Natural killer cell treated with Interleukin-12 subunit alpha and Interleukin-12 subunit beta and Interleukin-15 and Interleukin-18, amount 100 ng/mL, for 72 hours (primary cell): ENCODE measurements around the gene EGFLAM. TPM values are rescaled to one million over a fixed set of nuclear protein-coding genes. Genes with fewer than 3 reads are reported as not detected.

Experiments used
- ATAC-seq, 2 donors: fragments of 150-1000 bp; cut with Tn5 transposase in 1 of 2; sonication (Bioruptor Pico), chemical (Tn5 transposase) in 1 of 2; 2 replicates each; pipeline ENCODE4 v1.10.0; 2021
- DNase-seq: peaks from one replicate; pipeline ENCODE4 v3.0.0; 2022; ENCODE audit warnings: low spot score
- H3K27ac Mint-ChIP-seq, 2 donors: 1 replicate in 1 of 2; 2 replicates in 1 of 2; pipeline ENCODE4 v1.8.0; 2022; ENCODE audit warnings: mixed read lengths in 2 of 2, mild to moderate bottlenecking in 1 of 2, moderate library complexity in 1 of 2
- H3K27me3 Mint-ChIP-seq, 2 donors: 1 replicate in 1 of 2; 2 replicates in 1 of 2; pipeline ENCODE4 v1.8.0; 2022; ENCODE audit warnings: mixed read lengths in 2 of 2
- H3K36me3 Mint-ChIP-seq: one replicate; pipeline ENCODE4 v1.8.0; 2022; ENCODE audit warnings: mixed read lengths
- H3K4me1 Mint-ChIP-seq, 2 donors: 1 replicate in 1 of 2; 2 replicates in 1 of 2; pipeline ENCODE4 v1.8.0; 2022; ENCODE audit warnings: low read depth in 2 of 2, mixed read lengths in 2 of 2, mild to moderate bottlenecking in 1 of 2
- H3K4me3 Mint-ChIP-seq: one replicate; pipeline ENCODE4 v1.8.0; 2022; ENCODE audit warnings: mixed read lengths
- H3K9me3 Mint-ChIP-seq: 2 replicates; pipeline ENCODE4 v1.8.0; 2022; ENCODE audit warnings: mixed read lengths
- total RNA-seq, 2 donors: library from RNA; stranded (reverse); gene quantifications; one replicate each; pipeline ENCODE4 v1.2.3, GENCODE V29; 2022

The EGFLAM gene
- total RNA-seq, 2 donors from 2014 or later = not detected

DNA sequence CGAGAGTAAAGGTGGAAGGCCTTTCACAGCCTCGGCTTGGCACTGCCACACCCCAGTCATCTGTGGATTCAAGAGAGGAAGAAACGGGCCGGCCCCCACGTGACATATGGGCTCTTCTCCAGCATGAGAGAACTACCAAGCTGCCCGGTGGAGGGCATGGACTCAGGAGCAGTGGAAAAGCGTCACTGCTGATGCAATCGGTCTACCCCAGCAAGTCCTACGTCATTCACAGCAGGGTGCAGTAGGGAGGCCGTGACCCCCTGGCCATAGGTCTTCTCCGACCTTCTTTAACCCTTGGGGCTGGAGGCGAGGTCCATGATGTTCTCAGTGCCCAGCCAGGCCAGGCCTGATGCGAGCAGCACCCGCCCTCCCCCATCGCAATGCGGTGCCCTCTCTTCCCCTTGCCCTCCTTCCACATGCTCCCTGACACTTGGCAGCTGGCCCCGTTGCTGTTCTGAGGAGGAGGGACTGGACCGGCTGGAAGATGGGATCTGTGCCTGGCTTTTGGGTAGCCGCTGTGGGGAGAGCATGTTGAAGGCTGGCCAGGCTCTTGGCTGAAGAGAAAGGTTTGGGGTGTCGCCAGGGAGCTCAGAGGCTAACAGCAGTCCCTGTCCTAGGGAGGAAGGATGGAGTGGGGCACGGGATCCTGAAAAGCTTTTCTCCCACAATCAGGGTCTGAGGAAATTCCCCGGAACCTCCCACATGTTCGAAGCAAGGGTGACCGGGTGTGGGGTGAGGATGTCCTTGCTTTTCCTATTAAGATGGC is 208.2 kb downstream of the EGFLAM start:
- no peak overlapping the region for H3K4me3 Mint-ChIP-seq
- ATAC-seq = no peak
- DNase-seq = no peak
- peaks cover 5 to 7% of the 10 kb centered on the region in 2 donors for H3K4me1 Mint-ChIP-seq
- no peak overlapping the region for H3K27ac Mint-ChIP-seq
- no peaks in the 10 kb centered on the region for H3K9me3 Mint-ChIP-seq
- peaks cover 17 to 26% of the 10 kb centered on the region in 2 donors for H3K27me3 Mint-ChIP-seq
- H3K36me3 Mint-ChIP-seq = peaks cover 6% of the 10 kb centered on the region

GRCh38 chr5:38467353-38468040 is 209.1 kb downstream of the EGFLAM start:
- ATAC-seq = no peak
- DNase-seq = no peak

GRCh38 chr5:38468202-38468673 is 209.9 kb downstream of the EGFLAM start:
- Mint-ChIP-seq H3K27me3 (peaks cover 10 to 26% of the 10 kb centered on the region in 2 donors), H3K27ac (no peak overlapping the region), H3K9me3 (no peaks in the 10 kb centered on the region), H3K4me3 (no peak overlapping the region), H3K4me1 (no peaks in the 10 kb centered on the region), H3K36me3 (no peaks in the 10 kb centered on the region)
- DNase-seq = no peak
- no peak for ATAC-seq

More at GRCh38 chr5:38467353-38468040, 209.1 kb downstream of the EGFLAM start:
- H3K4me3 Mint-ChIP-seq = no peak overlapping the region
- no peaks in the 10 kb centered on the region for H3K9me3 Mint-ChIP-seq
- H3K36me3 Mint-ChIP-seq = peaks cover 1% of the 10 kb centered on the region
- H3K27ac Mint-ChIP-seq = no peak overlapping the region
- H3K27me3 Mint-ChIP-seq = peaks cover 17 to 25% of the 10 kb centered on the region in 2 donors
- H3K4me1 Mint-ChIP-seq = peaks cover under 1 to 2% of the 10 kb centered on the region in 2 donors

DNA sequence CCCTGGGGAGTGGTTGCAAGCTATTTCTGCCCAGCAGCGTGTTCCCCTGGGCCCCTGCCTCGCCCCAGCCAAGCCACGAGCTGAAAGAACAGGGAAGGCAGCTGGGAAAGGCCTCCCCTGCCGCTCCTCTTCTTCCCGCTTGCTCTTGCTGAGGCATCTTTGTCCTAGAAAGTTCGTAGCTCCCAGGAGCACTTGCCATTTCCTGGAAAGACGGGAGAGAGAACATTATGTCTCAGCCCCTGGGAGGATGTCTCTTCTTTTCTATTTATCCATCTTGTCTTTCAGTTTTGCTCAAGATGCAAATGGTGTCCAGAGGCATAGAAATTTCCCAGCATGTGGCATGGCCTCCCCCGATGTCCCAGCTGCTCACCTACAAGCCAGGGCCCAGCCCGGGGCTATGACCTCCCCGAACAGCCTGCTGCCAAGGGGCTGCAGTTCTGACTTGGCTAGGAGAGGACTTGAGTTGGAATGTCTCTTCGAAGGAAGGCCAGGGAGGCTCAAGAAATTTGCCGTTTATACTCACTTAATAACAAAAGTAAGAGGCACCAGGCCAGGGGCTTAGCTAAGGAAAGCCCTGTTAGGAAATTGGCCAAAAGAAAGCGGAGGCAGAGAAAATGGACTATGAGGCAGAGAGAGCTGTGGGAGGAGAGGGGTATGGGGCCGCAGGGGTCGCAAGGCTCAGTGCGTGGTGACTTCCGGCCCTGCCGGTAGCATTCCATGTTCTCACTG is 210.8 kb downstream of the EGFLAM start:
- Mint-ChIP-seq H3K36me3 (no peaks in the 10 kb centered on the region), H3K27ac (peak overlapping the region in 1 of 2 donors; percentile 51), H3K27me3 (peaks cover 13 to 29% of the 10 kb centered on the region in 2 donors), H3K4me1 (no peaks in the 10 kb centered on the region), H3K9me3 (no peaks in the 10 kb centered on the region), H3K4me3 (no peak overlapping the region)
- no peak for ATAC-seq
- no peak for DNase-seq

- H3K36me3 Mint-ChIP-seq = no peaks in the 10 kb centered on the region
- peaks cover 20 to 31% of the 10 kb centered on the region in 2 donors for H3K27me3 Mint-ChIP-seq
- no peaks in the 10 kb centered on the region for H3K4me1 Mint-ChIP-seq
- H3K9me3 Mint-ChIP-seq = no peaks in the 10 kb centered on the region
- peak overlapping the region in 1 of 2 donors; percentile 51 for H3K27ac Mint-ChIP-seq
- ATAC-seq = no peak
- H3K4me3 Mint-ChIP-seq = no peak overlapping the region
- no peak for DNase-seq
These were observed 211.4 kb downstream of the EGFLAM start for GRCh38 chr5:38469707-38470267.

DNA sequence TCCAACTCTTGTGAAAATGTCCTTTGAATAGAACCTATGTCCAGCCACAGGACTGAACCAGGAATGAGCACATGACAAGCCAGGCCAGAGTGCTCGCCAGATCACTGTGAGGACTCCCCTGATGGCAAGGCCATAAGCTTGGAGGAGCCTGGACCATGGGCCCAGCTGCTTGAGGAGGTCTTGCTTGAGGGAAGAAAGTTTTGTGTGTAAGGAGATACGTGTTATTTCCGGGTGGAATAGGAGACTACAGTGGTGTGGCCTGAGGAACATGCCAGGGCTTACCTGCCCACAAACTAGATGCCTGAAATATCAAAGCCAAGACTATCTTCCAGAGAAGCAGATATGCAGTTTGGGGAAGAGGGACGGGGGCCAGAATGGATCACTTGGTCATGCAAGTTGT is 213.3 kb downstream of the EGFLAM start:
- Mint-ChIP-seq H3K36me3 (no peaks in the 10 kb centered on the region), H3K4me3 (no peak overlapping the region), H3K9me3 (no peaks in the 10 kb centered on the region), H3K4me1 (no peaks in the 10 kb centered on the region), H3K27ac (no peak overlapping the region), H3K27me3 (peaks cover 31% of the 10 kb centered on the region in 2 donors)
- DNase-seq (no peak), ATAC-seq (no peak)

DNA sequence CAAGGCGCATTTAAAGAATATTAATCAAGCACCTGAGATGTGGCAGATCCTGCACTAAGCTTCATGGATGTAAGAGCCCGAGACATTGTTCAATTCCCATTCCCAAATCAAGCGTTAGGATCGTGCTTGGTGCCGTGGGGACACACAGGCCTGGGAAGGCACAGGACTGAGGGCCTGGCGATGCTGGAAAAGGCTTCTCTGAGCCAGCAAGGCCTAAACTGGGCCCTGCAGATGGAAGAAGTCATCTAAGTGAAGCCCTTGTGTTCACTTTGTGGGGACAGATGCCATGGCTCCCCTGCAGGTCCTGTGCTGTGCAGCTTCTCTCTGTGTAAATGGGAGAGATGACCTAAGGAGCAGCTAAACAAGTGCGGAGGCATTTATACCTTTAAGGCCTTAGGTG is 214.2 kb downstream of the EGFLAM start:
- Mint-ChIP-seq H3K27ac (no peak overlapping the region), H3K27me3 (peaks cover 34 to 39% of the 10 kb centered on the region in 2 donors), H3K36me3 (no peaks in the 10 kb centered on the region), H3K4me3 (no peak overlapping the region), H3K9me3 (no peaks in the 10 kb centered on the region), H3K4me1 (no peaks in the 10 kb centered on the region)
- no peak for ATAC-seq
- DNase-seq = no peak

DNA sequence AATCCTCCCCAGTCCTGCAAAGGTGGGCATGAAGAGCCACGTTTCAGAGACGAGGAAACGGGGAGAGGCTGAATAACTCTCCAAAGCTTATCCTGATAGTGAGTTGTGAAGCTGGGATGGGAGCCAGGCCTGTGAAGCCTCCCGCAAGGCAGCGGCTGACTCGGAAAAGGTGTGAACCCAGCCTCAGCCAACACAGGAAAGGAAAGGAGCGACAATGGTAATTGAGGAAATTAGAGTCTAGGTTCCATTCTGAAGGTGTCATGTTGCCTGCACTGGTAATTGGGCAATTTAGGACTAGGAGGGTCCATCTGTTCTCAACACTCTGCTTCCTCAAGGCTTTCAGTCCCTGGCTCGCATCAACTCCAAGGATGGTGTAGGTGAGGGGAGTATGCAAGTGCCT is 214.6 kb downstream of the EGFLAM start:
- no peaks in the 10 kb centered on the region for H3K4me1 Mint-ChIP-seq
- H3K27me3 Mint-ChIP-seq = peaks cover 31 to 44% of the 10 kb centered on the region in 2 donors

DNA sequence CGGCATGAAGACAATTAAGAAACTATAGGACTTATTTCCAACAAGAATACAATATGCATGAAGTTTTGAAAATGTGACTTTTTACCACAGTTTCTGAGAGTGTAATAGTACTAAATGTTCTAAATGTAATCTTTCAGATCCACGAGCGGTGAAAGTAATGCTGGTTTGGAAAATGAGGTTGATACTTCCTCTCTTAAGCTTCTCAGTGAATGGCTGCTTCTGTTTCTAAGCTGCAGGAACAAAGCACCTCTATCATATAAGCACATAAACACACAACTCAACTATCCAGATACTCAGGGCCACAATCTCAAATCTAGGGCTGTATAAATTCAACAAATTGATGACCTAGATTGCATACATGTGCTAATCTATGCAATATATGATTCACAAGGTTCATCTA is 219.8 kb downstream of the EGFLAM start:
- Mint-ChIP-seq H3K27me3 (peaks cover 20 to 60% of the 10 kb centered on the region in 2 donors), H3K27ac (no peak overlapping the region), H3K36me3 (no peaks in the 10 kb centered on the region), H3K4me1 (no peaks in the 10 kb centered on the region), H3K4me3 (no peak overlapping the region), H3K9me3 (no peaks in the 10 kb centered on the region)
- no peak for ATAC-seq
- no peak for DNase-seq

More for the DNA sequence above, 214.6 kb downstream of the EGFLAM start:
- Mint-ChIP-seq H3K9me3 (no peaks in the 10 kb centered on the region), H3K4me3 (no peak overlapping the region), H3K27ac (no peak overlapping the region), H3K36me3 (no peaks in the 10 kb centered on the region)
- DNase-seq (no peak), ATAC-seq (no peak)

DNA sequence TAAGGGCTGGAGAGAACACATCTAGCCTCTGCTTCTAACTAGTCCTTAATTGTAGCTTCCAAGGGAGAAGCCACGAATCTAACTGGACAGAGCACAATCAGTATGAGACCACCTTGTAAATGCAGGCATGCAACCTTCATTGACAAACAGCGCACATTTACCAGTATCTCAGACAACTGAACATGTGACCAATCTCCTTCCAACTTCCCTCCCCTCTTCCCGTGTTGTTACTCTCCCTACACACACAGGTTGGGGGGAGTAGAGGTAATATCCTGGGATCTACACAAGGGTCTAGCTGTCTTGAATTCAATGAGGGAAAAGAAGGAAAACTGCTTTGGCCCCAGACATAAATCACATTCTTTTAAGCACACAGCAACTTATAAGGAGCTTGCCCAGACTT is 220.5 kb downstream of the EGFLAM start:
- peaks cover 17 to 61% of the 10 kb centered on the region in 2 donors for H3K27me3 Mint-ChIP-seq
- ATAC-seq = no peak
- no peak for DNase-seq
- H3K27ac Mint-ChIP-seq = no peak overlapping the region
- no peak overlapping the region for H3K4me3 Mint-ChIP-seq
- H3K9me3 Mint-ChIP-seq = no peaks in the 10 kb centered on the region
- H3K4me1 Mint-ChIP-seq = no peaks in the 10 kb centered on the region
- H3K36me3 Mint-ChIP-seq = no peaks in the 10 kb centered on the region

DNA sequence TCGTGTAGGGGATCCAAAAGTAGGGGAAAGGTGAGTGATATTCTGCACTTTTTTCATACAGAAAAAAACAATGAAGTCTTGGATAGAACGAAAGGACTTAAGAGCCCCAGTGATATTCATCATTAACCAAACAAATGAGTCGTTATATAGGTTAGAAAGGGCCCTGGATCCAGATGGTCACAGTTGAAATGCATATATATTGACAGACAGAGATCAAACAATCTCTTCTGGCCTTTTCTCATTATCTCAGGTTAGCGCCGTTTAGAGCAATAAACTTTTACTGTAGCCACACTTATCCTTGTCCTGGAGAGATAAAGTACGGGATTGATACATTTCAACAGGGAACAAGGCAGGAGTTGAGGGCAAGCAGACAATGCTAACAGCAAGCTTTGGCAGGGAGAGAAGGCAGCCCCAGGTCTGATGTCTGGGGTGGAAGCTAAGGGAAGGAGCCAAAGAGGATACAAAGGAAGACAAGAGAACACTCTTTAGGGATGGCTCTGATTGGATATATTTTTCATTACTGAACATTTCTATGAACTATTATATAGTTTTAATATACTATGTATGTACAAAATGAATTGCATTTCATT is 221.1 kb downstream of the EGFLAM start:
- H3K27ac Mint-ChIP-seq = no peak overlapping the region
- H3K4me1 Mint-ChIP-seq = no peaks in the 10 kb centered on the region
- H3K4me3 Mint-ChIP-seq = no peak overlapping the region
- no peaks in the 10 kb centered on the region for H3K36me3 Mint-ChIP-seq
- no peak for DNase-seq
- H3K9me3 Mint-ChIP-seq = no peaks in the 10 kb centered on the region
- ATAC-seq = no peak
- peaks cover 20 to 60% of the 10 kb centered on the region in 2 donors for H3K27me3 Mint-ChIP-seq

- peaks cover 42 to 60% of the 10 kb centered on the region in 2 donors for H3K27me3 Mint-ChIP-seq
- H3K9me3 Mint-ChIP-seq = no peaks in the 10 kb centered on the region
- ATAC-seq = no peak
- H3K4me1 Mint-ChIP-seq = no peaks in the 10 kb centered on the region
- DNase-seq = no peak
- no peaks in the 10 kb centered on the region for H3K36me3 Mint-ChIP-seq
- H3K27ac Mint-ChIP-seq = no peak overlapping the region
- no peak overlapping the region for H3K4me3 Mint-ChIP-seq
These were observed 225.5 kb downstream of the EGFLAM start for GRCh38 chr5:38483805-38484398.

- Mint-ChIP-seq H3K36me3 (no peaks in the 10 kb centered on the region), H3K4me1 (no peaks in the 10 kb centered on the region), H3K27ac (no peak overlapping the region), H3K9me3 (no peaks in the 10 kb centered on the region), H3K4me3 (no peak overlapping the region), H3K27me3 (peaks cover 24 to 51% of the 10 kb centered on the region in 2 donors)
- no peak for ATAC-seq
- no peak for DNase-seq
These were observed 235.8 kb downstream of the EGFLAM start for GRCh38 chr5:38494175-38494574.
